ENCODE data around the gene GNAI3.
A peak's percentile ranks its signal among the peaks of the same experiment; 100 is the strongest.

Gene GNAI3

DNA sequence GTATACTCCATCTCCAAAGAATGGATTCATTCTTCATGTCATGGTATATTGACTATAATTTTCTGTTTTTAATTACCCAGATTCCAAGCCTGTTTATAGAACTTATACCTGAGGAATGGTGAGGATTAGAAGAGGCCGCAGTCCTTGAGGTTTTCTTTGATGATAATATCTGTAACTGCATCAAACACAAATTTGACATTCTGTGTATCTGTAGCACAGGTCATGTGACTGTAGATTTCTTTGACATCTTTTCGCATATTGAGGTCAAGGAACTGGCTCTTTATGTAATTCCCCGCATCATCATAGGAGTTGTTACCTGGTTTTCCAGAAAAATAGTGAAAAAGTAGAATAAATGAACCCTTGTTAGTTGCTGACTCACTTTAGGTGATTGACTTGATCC lies 54.8 kb downstream of the GNAI3 start:
- no peak for DNase-seq

DNA sequence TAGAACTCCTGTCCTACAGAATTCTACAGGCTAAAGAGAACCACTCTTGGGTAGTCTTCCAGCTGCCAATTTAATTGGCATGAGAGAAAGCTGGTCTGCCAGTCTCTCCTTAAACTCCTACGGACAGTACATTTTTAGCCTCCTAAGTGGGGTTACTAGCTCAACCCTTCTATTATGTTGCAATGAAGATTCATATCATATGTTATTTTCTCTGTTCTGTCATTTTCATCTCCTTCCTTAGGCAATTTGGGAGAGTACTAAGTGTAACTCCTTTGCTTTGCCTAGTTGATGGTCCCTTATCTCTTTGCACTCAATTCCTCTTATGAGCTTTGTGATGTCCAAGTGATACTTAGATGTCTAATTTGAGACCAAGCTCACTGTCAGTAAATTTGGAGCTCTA lies 57.0 kb downstream of the GNAI3 start:
- DNase-seq = no peak

DNA sequence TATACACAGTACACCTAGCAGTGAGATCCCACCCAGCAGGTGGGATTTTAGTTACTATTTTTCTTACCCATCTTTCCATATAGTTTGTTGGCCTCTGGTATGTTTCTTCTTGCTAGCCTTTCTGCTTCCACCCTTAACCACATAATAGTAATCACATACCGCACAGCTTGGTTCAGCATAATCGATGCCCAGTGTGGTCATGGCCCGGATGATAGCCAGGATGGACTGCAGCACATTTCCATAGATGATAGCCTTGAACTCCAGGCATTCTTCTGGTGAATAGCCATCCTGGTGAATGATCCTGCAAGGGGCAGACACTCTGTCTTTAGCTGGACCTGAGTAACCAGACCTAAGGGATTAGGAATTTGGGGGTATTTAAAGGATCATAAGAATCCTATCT lies 61.5 kb downstream of the GNAI3 start:
- DNase-seq = no peak

DNA sequence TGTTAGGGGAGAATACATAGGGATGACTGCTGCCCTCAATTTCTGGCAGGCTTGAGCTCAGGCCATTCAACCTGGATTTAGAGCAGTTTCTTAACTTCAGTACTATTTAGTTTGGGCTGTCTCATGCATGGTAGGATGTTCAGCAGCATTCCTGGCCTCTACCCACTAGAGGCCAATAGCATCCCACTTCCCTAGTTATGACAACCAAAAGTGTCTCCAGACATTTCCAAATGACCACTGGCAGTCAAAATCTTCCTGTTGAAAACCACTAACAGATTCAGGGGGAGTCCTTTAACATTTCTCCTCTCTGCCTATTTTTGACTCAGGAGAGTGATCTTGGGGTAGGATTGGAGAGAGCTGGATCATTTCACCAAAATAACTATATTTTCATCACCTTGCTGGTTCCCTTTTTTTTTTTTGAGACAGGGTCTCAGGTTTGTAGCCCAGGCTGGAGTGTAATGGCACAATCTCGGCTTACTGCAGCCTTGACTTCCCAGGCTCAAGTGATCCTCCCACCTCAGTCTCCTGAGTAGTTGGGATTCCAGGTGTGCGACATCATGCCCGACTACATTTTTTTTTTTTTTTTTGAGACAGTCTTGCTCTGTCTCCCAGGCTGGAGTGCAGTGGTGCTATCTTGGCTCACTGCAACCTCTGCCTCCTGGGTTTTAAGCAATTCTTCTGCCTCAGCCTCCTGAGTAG lies 62.3 kb downstream of the GNAI3 start:
- no peak for DNase-seq

DNA sequence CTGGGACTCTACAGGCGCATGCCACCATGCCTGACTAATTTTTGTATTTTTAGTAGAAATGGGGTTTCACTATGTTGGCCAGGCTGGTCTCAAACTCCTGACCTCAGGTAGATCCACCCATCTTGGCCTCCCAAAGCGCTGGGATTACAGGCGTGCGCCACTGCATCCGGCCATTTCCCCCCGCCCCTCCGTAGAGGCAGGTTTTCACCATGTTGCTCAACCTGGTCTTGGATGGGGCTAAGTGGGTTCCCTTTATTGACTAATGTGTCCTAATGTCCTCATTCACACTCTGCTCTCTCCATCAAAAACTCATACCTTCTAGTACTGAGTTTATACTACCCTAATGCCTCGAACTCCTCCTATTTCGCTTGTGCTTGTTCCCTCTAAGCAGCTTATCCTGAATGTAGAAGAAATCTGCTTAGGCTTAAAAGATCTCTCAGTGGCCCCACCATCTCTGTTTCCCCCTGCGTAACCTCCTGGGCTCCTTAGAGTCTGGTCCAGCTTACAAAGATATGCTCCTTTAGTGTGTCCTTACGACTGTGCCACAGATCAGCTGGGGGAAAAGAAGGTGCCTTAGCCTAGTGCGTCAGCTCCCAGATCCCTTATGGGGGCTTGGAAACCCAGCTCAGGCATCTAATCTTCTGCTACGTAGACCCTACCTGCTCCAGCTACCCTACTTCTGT lies 63.0 kb downstream of the GNAI3 start:
- no peak for DNase-seq

DNA sequence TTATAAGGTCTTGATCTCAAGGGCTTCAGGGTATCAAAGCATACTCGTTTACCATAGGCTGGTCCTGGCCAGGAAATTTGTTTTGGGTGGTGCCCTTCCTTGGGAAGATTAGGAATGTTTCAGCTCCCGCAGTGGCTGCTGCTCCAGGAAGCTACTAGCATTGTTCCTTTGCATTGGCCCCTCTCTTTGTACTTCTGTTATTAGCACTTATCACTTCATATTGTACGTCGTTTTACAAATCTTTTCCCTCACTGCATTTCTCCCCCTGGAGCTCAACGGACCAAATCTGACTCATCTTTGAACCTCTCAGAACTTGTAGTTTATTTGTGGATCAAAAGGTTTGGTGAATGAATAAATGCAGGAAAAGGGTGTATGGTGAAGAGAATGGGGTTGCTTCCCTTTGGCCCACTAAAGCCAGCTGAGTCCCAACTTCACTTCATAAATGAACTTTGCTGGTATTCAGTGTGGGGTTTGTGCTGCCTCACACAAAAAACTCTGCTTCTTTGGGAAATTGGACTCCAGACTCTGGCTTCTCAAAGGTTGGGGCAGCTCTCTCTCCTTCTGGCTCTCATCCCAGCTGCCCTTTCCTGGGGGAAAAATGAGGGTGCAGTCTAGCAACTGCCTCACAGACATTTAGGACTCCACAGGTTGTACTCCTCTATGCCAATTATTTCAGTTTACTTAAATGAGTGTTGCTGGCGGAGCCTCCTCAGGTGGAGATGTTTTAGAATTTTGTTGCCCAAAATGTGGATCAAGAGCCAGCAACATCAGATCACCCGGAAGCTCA lies 65.1 kb downstream of the GNAI3 start:
- DNase-seq = no peak

DNA sequence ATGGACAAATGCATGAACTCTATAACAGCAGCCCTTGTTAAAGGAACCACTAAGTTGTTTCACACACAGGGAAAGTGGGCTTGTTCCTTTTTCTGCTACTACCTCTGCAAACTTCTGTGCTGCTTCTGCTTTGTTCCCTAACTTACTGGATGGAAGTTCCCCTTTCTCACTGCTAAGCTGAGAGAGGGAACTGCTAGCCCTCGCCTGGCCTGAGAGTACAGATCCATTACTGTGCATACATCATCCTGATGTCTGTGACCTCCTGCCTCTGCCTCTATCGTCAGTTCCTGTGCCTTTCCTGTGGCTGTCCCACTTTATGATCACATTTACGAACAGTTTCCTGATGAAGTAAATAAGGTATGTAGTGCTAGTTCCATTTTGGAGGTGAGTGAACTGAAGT lies 67.5 kb downstream of the GNAI3 start:
- no peak for DNase-seq

DNA sequence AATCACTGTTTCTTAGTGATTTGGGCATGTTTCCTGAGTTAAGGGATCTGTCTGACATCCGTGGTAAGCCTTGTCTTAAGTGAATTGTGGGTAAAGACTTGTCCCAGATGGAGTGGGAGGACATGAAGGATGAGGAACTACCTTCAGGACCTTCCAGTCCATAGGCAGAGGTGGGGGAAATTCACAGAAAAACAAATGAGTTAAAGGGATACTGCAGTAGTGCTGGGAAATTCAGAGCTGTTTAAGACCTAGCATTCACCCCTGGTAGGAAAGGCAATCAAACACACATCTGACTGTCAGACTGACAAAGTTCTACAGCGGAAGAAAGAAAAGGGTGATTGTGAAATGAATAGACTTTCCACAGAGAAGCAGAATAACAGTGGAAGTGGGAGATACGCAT lies 68.0 kb downstream of the GNAI3 start:
- no peak for DNase-seq

DNA sequence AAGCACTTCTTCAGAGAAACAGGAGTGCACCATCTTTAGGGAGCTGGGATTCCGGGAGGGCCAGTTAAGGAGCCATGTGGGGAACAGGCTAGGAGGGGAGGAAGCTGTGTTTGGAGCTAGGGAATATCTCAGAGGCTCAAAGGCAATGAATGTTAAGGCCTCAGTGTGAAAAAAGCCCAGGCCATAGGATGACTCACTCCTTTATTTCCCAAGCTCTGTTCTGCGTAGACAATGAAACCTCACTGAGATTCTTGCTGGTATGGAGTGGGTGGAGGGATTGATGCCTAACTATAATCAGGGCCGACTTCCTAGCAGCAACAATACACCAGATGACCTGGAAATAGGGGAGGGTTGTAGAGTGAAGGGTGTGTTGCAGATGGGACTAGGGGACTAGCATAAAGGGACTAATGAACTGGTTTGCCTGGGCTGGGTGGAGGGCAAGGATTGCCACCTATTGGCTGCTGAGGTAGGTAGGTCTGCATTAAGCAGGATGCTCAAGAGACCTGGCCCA lies 68.9 kb downstream of the GNAI3 start:
- DNase-seq = no peak

DNA sequence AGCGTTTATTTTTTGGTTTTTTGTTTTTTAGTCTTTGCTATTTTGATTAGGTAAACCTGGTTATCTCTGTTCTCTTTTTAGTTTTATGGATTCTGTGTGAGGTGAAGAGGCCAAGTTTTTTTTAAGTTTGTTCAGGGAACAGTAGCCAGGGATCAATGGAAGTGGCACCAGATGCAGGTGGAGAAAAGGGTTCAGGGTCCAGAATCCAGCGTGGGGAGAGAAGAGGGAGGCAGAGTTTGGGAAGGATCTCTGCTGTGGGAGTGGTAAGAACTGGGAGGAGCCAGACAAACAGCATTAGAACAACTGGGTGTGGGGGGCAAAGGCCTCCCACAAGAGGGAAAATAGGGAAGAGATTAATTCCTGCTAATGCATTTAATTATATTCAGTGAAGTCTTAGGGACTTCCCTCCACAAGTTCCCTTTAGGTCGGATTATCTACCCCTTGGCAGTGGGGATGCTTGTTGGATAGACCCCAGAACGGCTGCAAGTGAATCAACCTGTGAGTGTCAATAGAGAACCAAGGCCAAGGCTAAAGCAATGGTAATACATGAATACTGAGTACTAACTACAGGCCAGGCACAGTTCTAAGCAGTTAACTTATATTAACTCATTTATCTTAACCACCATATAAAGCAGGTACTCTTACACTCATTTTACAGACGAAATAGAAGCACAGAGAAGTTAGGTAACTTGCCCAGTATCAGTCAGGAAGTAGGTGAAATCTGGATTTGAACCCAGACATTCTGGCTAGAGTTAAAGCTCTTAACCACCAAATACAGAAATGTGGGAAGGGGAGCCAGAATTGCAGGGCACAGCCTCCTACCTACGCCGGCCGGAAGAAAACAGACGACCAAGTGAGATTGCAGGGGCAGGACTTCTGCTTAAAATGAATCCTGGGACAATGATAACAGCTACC lies 70.5 kb downstream of the GNAI3 start:
- no peak for DNase-seq

DNA sequence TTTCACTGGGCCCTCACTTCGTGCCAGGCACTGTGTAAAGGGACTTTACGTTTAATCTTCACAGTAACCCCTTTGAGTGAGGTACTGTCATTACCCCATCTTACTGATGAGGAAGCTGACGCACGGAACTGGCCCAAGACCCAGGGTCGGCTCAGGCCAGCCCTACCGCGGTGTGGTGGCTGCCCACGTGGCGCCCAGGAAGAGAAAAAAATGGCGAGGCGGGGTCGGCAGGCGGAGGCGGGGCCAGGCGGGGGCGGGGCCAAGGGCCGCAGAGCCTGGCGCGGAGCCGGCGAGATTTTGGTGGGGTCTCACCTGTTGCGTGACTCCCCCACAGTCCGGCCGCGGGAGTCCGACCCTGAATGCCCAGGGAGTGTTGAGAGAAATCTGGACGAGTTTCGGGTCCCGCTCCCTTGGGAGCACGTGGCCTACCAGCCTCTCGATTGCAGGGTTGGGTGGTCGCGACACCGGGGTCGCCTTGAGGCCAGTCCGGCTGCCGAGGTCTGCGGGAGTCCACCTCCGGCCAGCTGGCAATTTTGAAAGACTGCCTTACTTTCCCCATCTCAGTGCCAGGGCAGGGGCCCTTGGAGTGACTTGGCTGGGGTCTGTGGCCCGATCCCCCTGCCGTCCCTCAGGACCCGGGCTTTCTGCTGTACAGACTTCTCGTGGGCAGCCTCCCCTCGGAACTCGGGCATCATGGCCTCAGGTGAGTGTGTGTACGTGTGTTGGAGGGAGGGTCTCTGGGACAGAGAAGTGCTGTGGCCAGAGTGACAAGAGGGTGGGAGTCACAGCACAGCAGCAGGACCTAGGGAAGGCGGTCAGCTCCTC lies 71.4 kb downstream of the GNAI3 start, which contains the start of the genes AMPD2 and GNAT2:
AMPD2 (plus strand) TSS at position 262 of the 825 bp plus-strand sequence. CDS start 1,339 bp downstream, outside the sequence.
GNAT2 (minus strand) TSS at position 41 of the 825 bp plus-strand sequence. CDS start 6,746 bp downstream, outside the sequence.
- peak; percentile 46 for DNase-seq

DNA sequence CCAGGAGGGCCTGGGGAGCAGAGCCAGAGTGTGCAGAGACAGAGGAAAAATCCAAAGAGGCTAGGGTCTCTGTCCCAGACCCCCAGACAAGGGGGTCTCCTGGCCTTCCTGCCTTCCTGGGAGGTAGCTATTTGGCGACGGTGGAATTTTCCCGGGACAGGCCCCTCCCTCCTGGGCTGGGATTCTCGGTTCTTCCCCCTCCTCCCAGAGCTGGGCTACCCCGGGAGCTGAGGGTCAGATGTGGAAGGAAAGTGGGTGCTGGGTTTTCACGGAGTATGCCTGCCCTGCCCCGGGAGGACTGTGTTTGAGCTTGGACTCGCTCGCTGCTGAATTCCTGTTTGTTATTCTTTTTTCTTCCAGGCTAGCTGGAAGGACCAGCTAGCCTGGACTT lies 72.0 kb downstream of the GNAI3 start:
- no peak for DNase-seq

DNA sequence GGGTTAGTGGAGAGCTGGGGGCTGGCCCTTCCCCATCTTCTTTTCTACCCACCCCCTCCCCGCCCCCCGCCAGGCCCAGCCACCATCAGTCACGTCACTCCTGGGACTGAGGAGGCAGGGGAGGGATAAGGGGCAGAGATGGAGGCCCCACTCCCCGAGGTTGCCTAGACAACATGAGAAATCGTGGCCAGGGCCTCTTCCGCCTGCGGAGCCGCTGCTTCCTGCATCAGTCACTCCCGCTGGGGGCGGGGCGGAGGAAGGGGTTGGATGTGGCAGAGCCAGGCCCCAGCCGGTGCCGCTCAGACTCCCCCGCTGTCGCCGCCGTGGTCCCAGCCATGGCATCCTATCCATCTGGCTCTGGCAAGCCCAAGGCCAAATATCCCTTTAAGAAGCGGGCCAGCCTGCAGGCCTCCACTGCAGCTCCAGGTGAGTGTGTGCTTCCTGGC lies 72.4 kb downstream of the GNAI3 start:
- peak; percentile 90 for DNase-seq

DNA sequence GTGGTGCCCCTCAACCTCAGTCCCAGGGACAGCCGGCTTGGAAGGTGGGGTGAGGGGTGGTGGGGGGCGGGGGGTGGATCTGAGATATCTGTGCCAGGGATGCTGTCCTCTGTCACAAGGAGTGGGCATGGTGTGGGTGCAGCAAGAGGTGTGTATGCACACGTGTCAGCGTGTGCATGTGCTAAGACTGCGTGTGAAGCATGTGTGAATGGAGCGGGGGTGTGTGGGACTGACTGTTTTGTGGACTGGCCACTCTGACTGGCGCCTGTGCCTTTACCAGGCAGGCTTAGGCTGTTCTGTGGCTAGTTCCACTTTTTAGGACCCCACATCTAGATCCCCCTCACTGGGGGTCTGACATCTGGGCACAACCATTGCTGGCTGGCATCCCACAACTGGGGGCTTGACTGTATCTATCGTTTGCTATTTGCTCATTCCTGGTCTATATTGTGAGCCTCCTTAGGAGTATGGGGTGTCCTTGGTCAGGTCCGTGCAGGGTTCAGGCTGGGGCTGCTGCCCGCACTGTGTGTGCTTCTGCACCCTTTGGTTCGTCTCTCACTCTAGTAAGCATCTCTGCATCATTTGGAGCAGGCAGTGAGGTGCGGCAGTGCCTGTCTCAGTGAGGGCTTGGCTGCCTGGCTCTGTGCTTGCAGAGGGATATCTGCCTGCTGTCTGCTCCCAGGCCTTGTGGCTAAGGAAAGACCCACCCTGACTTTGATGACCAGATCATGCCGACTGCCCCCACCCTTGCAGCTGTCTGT lies 73.1 kb downstream of the GNAI3 start:
- DNase-seq = no peak

DNA sequence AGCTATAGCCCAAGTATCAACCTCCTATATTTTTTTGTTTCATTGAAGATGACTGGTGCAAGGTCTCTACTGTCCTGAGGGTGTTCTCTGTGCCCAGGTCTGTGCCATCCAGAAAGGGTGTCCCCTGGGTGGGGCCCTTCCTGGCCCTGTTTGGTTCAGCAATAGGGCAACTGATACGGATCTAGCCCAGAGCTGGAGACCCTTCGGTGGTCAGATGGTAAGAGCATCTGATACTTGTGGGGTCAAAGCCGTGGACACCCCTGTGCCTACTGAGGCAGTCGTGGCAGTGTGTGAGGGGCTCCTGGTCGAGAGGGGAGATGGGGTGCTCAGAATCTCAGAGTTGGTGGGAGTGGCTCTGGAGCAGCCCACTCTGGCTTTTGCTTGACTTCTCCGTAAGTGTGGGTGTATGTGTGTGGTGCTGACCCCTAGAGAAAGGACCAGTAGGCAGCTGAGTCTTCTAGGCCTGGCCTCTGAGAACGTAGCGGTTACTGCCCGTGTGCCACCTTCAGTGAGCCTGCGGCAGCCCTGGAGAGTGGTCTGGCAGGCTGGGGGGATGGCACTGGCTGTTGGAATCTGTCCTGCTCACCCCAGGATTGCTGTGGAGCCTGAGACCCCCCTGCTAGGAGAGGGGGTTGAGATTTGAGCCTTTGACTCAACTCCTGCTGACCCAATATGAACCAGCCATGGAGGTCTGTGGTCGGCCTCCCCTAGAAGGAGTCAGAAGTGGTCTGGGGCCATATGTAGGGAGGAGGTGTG lies 73.9 kb downstream of the GNAI3 start:
- DNase-seq = no peak

DNA sequence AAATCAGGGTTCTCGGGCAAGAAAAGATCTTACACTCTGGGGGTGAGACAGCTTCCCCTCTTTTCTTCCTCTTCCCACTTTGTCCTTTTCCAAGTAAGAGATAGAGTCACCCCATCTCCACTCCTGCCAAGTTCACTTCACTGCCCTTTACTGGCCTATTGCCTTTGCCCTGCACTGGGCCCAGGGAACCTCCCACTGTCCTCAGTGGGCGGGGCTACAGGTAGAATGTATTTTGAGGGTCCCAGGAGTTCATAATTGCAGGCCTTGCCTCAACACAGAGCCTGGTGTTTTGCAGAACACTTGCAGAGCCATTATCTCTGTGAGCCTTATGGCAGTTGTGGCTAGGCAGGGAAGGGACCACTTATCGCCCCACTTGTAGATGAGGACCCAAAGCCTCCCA lies 74.5 kb downstream of the GNAI3 start:
- no peak for DNase-seq

DNA sequence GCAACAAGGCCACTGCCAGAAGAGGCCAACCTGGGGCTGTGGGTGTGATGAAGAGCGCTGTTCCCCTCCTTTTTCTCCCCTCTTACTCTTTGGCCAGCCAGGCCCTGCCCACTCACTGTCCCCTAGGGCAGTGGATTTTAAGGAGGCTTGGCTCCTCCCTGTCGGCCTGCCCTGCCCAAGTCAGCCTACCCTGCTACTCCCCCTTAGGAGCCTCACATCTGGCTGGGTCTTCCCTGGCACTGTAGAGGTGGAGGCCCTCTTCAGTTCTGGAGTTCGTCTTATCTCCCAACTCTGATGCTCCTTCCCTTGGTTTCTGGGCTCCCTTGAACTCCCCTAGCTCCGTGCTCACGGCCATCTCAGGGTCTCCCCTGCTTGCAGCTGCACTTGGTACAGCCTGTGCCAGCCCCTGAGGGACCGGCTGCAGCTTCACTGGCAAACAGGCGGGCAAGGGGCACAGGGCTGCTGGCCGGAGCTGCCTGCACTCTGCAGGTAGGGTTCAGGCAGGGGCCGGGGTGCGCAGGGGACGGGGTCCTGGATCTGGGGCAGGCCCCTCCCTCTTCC lies 75.3 kb downstream of the GNAI3 start:
- DNase-seq = no peak

DNA sequence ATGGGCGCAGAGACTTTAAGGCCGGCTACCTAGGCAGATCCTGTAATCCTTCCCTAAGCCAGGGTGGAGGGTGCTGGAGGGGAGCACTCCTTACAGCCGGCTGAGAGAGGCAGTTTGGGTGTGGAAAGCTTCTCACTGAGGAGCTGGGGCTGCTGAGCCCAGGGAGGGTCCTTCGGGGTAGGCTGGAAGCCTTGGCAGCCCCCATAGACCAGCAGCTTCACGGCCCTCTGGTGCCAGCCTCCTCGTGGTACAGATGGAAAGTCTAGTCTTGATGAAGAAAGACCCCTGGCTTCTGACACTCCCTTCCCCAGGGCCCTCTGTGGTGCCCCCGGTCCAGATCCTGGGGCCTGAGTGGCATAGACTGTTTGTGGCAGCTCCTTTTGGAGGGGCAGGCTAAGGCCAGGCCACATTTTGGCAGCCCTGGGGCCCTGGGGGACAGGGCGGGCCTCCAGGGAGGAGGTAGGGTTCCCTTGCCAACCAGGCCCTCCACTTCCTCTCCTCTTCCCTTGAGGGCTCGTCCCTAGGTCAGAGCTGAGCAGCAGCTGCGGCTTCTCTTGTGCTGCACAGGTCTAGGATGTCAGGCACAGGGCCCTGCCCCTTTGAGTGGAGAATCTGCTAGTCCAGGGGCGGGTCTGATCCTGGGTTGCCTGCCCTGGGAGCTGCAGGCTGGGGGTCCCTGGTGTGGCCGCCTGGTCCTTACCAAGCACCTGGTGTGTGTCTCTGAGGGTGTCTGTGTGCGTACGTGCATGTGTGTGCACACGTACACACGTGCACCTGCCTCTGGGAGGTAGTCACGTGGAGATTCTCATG lies 76.0 kb downstream of the GNAI3 start:
- no peak for DNase-seq

DNA sequence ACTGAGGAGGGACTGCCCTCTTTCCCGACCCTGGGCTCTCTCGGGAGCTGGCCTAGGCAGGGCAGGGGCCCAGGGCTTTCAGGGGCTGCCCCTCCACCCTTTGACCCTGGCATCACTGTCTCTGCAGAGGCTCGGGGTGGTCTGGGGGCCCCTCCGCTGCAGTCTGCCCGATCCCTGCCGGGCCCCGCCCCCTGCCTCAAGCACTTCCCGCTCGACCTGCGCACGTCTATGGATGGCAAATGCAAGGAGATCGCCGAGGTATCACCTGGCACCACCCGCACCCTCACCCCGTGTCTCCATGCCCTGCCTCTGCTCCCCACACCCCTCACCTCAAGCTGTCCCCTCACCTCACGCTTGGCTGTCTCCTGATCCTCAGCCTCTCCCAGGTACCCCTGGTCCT lies 76.8 kb downstream of the GNAI3 start:
- DNase-seq = no peak
